ENCODE results near the gene ENO1. TPM values are rescaled to one million over a fixed set of nuclear protein-coding genes. Genes with fewer than 3 reads are reported as not detected.

Gene ENO1
- total and polyA plus RNA-seq, 9 of the 15 experiments (the other 6 are each of a cell fraction or from before 2014, with no cell fraction given), result 2,249 to 7,472 (median 2,868) TPM

DNA sequence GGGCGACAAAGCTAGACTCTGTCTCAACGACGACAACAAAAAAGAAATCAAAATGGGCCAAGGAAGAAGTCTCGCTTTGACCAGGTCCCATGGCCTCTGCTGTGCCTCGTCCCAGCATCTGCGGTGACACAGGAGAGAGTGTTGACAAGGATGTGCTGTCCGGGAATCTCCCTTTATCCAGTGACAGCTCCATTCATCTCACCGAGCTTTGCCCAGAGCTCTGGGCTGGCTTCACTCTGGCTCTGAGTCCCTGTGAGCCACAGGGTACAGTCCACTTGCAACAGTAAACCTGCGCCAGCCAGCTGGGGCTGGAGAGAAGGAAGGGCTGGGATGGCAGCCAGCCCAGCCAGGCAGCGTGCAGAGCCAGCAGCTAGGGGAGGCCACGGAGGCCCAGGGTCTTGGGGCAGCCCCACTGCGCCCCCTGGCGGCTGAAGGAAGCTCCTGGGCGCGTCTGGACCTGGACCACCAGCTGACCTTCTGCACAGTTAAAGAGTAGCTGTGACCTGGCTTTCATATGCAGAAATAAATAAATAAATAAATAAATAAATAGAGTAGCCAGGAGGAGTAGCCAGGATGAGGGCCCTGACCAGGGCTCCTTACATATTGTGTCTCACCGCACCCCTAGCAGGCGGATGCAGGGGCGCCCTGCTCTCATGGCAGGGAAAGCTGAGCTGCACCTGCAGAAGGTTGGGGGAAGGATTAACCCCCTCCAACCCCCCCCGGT is 29.7 kb downstream of the ENO1 start (continued):
- TF ChIP-seq GABPA (tag; conservative IDR thresholded peaks at IDR 0.05; ENCODE audit: low read depth) (no peak), ZNF785 (CRISPR knock-in tag; IDR thresholded peaks at IDR 0.05) (no peak), BHLHE40 (IDR thresholded peaks at IDR 0.05; ENCODE audit: low read length) (peak; percentile 40; the same call in 1 of the 2 replicates), HMG20A (CRISPR knock-in tag; conservative IDR thresholded peaks at IDR 0.05) (no peak), CBX1 (IDR thresholded peaks at IDR 0.05; ENCODE audit: low read depth) (no peak), SAFB (IDR thresholded peaks at IDR 0.05; ENCODE audit: borderline replicate concordance, low read depth, low read length) (no peak), TFAM (CRISPR knock-in tag; conservative IDR thresholded peaks at IDR 0.05) (no peak), KDM5B (IDR thresholded peaks at IDR 0.05; ENCODE audit: insufficient replicate concordance, low read depth, low read length) (no peak), XRCC5 (IDR thresholded peaks at IDR 0.05; ENCODE audit: low read depth, low read length) (0 out of 2 replicates have a peak, but pooled peaks have one; percentile 45), HDAC3 (IDR thresholded peaks at IDR 0.05; ENCODE audit: borderline replicate concordance, partially characterized antibody) (no peak), MYNN (IDR thresholded peaks at IDR 0.05) (peak; percentile 74; the same call in 1 of the 2 replicates), MYNN (CRISPR knock-in tag; IDR thresholded peaks at IDR 0.05) (no peak), ZNF212 (CRISPR knock-in tag; IDR thresholded peaks at IDR 0.05) (no peak), DMBX1 (CRISPR knock-in tag; IDR thresholded peaks at IDR 0.05; ENCODE audit: borderline replicate concordance) (no peak)
- TF ChIP-seq, protein P1, sequence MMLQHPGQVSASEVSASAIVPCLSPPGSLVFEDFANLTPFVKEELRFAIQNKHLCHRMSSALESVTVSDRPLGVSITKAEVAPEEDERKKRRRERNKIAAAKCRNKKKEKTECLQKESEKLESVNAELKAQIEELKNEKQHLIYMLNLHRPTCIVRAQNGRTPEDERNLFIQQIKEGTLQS (IDR thresholded peaks at IDR 0.05), result no peak
- TF ChIP-seq, protein P1 (CRISPR knock-in tag; conservative IDR thresholded peaks at IDR 0.05), result no peak
- TF ChIP-seq, protein P2, sequence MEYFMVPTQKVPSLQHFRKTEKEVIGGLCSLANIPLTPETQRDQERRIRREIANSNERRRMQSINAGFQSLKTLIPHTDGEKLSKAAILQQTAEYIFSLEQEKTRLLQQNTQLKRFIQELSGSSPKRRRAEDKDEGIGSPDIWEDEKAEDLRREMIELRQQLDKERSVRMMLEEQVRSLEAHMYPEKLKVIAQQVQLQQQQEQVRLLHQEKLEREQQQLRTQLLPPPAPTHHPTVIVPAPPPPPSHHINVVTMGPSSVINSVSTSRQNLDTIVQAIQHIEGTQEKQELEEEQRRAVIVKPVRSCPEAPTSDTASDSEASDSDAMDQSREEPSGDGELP (CRISPR knock-in tag; IDR thresholded peaks at IDR 0.05; ENCODE audit: borderline replicate concordance), result peak; percentile 91
- TF ChIP-seq, protein P3, sequence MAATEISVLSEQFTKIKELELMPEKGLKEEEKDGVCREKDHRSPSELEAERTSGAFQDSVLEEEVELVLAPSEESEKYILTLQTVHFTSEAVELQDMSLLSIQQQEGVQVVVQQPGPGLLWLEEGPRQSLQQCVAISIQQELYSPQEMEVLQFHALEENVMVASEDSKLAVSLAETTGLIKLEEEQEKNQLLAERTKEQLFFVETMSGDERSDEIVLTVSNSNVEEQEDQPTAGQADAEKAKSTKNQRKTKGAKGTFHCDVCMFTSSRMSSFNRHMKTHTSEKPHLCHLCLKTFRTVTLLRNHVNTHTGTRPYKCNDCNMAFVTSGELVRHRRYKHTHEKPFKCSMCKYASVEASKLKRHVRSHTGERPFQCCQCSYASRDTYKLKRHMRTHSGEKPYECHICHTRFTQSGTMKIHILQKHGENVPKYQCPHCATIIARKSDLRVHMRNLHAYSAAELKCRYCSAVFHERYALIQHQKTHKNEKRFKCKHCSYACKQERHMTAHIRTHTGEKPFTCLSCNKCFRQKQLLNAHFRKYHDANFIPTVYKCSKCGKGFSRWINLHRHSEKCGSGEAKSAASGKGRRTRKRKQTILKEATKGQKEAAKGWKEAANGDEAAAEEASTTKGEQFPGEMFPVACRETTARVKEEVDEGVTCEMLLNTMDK (IDR thresholded peaks at IDR 0.05; ENCODE audit: borderline replicate concordance, insufficient read depth, low read depth, low read length, poor library complexity, severe bottlenecking), result peak; percentile 54
- TF ChIP-seq, protein P4, sequence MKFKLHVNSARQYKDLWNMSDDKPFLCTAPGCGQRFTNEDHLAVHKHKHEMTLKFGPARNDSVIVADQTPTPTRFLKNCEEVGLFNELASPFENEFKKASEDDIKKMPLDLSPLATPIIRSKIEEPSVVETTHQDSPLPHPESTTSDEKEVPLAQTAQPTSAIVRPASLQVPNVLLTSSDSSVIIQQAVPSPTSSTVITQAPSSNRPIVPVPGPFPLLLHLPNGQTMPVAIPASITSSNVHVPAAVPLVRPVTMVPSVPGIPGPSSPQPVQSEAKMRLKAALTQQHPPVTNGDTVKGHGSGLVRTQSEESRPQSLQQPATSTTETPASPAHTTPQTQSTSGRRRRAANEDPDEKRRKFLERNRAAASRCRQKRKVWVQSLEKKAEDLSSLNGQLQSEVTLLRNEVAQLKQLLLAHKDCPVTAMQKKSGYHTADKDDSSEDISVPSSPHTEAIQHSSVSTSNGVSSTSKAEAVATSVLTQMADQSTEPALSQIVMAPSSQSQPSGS (CRISPR knock-in tag; IDR thresholded peaks at IDR 0.05), result no peak
- TF ChIP-seq, protein P5, sequence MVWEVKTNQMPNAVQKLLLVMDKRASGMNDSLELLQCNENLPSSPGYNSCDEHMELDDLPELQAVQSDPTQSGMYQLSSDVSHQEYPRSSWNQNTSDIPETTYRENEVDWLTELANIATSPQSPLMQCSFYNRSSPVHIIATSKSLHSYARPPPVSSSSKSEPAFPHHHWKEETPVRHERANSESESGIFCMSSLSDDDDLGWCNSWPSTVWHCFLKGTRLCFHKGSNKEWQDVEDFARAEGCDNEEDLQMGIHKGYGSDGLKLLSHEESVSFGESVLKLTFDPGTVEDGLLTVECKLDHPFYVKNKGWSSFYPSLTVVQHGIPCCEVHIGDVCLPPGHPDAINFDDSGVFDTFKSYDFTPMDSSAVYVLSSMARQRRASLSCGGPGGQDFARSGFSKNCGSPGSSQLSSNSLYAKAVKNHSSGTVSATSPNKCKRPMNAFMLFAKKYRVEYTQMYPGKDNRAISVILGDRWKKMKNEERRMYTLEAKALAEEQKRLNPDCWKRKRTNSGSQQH (CRISPR knock-in tag; IDR thresholded peaks at IDR 0.05), result no peak
